NK-92 (cell line): ENCODE results near the gene POU3F1.

Experiments used
- DNase-seq: peaks from one replicate; lab custom pipeline; 2025; ENCODE audit not compliant: unreplicated experiment; lab: John Stamatoyannopoulos, UW

POU3F1 gene

DNA sequence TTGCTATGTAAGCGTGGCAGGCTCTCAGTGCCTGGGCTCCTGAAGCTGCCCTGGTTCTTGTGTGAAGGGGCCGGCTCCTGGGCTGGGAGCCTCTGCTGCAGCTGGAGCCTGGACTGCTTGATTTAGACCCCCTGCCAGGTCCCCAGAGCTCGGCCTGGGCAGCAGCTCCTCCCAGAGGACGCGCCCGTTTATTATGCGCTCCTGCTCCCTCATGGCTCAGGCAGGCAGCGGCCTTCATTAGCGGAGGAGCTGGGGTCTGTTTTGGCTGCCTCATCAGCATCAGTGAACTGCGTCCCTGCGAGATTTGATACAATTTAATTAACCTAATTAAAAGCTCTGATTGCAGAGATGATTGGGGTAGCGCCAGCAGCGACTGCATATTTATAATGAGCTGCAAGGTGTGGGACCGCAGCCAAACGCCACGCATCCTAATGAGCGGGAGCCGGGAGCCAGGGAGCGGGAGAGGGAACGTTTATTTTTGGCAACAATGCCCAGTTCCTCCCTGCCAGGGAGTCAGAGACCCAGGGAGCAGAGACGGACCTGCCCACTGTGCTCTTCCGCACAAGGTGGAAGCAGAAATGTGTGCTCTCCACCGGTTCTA is 17.4 kb downstream of the POU3F1 start:
- no peak for DNase-seq

DNA sequence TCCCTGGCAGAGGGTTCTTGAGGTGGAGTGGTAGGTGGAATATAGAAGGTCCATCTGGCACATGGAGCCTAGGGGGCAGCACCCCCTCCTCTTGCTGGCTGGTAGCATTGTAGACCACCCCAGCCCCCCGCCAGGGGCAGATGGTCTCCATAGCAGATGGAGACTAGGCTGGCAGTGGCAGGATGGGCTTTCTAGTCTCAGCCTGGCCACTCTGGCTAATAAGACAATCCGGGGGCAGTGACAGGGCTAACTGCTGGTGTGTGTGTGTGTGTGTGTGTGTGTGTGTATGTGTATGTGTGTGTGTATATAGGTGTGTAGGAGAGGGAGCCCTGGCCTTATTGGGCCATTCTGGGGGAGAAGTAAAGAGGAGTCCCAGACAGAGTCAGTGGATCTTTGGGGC is 17.9 kb downstream of the POU3F1 start:
- DNase-seq = no peak

- DNase-seq = no peak
These were observed 18.4 kb downstream of the POU3F1 start for GRCh38 chr1:38028105-38028591.

GRCh38 chr1:38027201-38028104 is 19.1 kb downstream of the POU3F1 start:
- no peak for DNase-seq

DNA sequence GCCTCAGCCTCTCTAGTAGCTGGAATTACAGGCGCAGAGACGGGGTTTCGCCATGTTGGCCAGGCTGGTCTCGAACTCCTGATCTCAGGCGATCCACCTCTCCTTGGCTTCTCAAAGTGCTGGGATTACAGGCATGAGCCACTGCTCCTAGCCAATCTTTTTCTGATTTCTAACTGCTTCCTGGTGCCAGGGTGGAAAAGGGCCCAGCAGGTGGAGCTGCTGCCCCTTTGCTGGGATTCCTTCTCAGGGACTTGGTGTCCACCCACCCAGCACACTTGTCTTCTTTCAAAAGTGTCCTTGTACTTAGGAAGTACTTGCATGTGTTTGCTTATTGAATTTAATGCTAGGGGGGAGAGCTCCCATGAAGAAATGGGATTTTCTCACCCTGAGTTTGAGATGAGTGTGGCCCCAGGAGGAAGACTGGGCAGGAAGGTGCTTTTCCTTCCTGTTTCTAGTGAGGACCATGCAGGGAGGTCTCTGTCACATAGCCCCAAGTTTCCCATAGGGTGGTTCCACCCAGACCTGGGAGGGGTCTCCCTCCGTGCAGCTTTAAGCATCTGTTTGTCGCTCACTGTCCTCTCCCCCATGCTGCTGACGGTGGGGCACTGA is 19.9 kb downstream of the POU3F1 start:
- DNase-seq = no peak

DNA sequence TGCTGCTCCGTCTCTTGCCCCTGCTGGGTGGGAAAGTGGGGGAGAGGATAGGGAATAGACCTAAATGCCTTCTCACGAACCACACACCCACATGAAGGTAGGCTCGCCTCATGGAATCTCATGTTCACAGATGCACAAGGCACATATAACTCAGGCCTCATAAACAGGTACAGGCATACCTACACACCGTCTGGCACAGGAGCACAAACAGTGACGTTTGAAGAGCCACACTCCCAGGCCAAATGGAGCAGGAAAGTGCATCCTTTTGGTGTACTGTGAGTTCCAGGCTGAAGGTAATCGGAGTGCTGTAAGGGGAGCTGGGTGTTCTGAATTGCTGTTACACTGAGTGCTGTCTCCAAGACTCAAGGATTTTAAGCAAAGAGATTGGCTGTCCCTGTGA is 20.9 kb downstream of the POU3F1 start:
- DNase-seq = no peak

GRCh38 chr1:38025233-38025632 is 21.4 kb downstream of the POU3F1 start:
- DNase-seq = no peak

- no peak for DNase-seq
These were observed 23.8 kb downstream of the POU3F1 start for GRCh38 chr1:38022810-38023209.

- no peak for DNase-seq
These were observed 24.6 kb downstream of the POU3F1 start for GRCh38 chr1:38021969-38022368.

DNA sequence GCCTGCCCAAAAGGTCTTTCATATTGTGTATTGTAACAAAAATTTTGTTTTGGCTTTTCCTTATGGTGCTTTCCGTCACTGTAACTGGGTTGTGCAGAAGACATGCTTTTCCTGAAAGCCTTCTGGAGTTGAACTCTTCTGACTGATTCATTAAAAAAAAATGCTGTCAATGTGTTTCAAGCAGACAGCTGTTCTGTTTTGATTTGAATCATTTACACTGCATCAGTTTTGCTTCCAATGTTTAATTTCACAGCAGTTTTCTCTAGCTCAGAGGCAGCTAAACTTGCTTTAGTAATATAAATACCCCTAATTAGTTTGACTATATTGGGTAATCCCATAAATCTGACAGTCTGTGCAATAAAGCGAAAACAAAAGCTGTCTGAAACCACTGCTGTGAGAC is 26.2 kb downstream of the POU3F1 start:
- no peak for DNase-seq

- DNase-seq = no peak
These were observed 27.7 kb downstream of the POU3F1 start for GRCh38 chr1:38018864-38019343.

DNA sequence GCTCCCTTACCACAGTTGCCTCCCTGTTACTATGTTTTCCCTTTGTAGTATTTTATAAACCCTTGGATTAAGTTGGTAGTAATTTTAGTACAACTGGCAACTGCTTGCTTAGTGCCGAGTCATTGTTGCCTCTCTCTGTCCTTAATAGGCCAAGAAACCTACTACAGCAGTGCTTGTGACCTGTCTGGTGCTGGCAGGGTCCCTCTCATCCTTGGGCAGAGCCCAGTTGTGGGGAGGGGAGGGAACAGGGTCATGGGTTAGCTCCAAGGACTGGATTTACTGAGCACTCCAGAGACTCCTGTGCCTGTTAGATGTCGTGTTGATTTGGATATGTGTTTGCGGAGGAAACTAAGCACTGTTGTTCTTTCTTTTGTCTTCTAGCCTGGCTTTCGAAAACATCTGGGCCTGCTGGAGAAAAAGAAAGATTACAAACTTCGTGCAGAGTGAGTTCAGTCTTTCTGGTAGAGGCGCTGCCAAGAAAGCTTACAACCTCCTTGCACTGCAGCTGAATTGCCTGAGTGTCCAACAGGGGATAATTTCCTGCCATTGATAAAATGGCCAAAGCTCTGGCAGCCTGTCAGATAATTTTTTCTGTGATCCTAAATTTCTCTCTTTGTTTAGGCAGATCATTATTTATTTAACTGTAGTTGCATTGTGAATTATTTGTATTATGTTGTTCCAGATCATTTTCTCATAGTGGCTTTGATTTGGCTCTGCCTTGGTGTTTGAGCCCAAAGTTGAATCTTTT is 30.4 kb downstream of the POU3F1 start:
- no peak for DNase-seq

- DNase-seq = no peak
These were observed 31.7 kb downstream of the POU3F1 start for GRCh38 chr1:38014724-38015424.

- no peak for DNase-seq
These were observed 32.4 kb downstream of the POU3F1 start for GRCh38 chr1:38014171-38014570.

DNA sequence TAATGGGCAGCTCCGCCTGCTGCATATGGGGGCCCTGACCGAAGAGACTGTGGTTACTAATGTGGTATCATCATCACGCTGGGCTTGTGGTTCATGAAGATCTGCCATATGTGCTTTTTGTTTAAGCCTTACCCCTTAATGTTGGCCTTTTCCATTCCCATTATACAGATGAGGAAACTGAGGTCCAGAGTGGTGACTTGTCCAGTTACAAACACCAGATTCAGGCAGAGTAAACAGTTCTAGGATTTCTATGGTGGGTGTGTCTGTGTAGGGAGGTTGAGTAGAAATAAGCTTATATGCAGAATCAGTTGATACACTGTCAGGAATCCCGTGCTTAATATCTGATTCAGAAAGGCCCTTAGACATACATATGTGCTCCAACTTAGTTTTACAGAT is 33.4 kb downstream of the POU3F1 start:
- no peak for DNase-seq

DNA sequence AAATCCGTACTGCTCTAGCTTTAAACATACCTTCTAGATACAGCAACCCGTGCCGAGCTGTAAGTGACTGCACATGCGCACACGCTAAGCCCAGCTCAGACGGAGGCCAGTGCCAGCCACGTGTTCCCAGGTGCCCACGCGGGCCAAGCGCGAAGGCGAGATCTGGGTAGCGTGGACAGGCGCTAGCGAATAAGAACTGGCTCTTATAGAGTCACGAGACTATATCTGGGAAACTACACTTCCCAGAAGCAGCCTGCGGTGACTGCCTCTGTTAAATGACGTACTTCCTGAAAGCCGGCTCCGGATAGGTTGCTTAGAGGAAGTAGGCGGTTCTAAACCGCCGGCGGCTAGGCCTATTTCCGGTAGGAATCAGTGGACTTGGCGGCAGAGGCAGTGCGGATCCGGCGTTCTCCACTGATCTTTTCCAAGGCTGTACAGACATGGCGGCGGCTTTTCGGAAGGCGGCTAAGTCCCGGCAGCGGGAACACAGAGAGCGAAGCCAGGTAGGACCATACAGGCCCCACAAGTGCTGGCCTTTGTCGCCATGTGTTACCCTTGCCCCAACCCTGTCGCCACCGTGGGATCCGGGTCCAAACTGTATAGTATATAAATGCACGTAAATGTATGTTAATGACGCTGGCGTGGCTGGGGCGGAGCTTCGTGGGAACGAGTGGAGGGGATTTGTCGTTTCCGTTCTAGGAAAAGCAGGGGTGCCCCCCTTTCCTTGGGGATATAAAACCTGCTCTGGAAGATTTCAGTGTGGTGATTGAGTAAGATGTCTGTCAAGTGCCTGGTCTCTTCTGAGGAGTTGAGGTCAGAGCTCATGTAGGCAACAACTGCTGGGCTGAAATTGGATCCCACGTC is 34.0 kb downstream of the POU3F1 start, which contains the start of gene UTP11:
UTP11 (plus strand) TSS at position 372 of the 864 bp plus-strand sequence; CDS start at position 441, 69 bp downstream.
- DNase-seq = peak; percentile 60

DNA sequence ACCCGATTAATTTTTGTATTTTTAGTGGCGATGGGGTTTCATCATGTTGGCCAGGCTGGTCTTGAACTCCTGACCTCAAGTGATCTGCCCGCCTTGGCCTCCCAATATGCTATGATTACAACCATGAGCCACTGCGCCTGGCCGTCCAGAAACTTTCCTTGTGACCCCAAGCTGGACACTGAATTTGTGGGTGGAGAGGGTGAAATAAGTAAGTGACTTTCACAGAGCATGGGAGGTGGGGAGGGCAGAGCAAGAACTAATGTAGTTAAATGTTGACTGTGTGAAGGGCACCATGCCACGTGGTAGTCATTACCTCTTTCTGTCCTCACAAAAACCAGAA is 36.8 kb downstream of the POU3F1 start:
- DNase-seq = no peak

DNA sequence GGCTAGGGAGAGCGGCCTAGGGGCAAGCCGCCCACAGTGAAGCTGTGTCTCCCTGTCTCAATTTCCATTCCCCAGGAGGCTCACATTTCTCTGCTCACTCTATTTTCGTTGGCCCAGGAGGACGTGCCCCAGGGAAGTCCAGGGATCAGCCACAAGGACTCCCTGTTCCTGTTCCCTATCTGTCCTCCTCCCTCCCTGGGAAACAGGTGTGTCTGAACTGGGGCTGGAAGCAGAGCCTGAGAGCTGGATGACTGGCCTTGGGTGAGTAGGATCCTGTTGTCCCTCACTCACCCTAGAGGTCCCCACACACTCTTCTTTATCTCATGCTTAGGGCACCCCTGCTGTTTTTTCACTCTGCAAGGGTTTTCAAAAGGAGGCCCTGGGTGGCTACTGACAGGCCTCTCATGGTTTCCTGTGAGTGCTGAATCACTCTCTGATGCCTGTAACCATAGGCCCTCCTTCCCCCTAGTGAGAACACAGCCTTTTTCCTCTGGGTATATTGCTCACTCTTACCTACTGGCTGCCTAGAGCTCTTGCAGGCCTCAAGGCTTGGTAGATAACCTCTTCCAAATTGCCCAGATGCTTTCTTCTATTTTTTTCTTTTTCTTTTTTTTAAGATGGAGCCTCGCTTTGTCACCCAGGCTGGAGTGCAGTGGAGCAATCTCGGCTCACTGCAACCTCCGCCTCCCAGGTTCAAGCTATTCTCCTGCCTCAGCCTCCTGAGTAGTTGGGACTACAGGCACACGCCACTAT is 37.3 kb downstream of the POU3F1 start:
- no peak for DNase-seq
